K562 (cell line): Measurements from ENCODE around the gene CTAGE1. TPM values are rescaled to one million over a fixed set of nuclear protein-coding genes. Genes with fewer than 3 reads are reported as not detected.
A peak's percentile ranks its signal among the peaks of the same experiment; 100 is the strongest.

ENCODE experiments used
- ARID1B ChIP-seq: fragments of 450-650 bp; IDR thresholded peaks from 2 replicates; pipeline ENCODE4 v1.6.1; 2016; ENCODE audit warnings: antibody characterized with exemption, mild to moderate bottlenecking, inconsistent platforms
- FOS ChIP-seq: IDR thresholded peaks from 3 replicates; pipeline ENCODE4 v1.6.1; 2011; ENCODE audit not compliant: insufficient read length; ENCODE audit errors: extremely low read depth
- HNRNPUL1 ChIP-seq: fragments of 200-400 bp; formaldehyde crosslinking; IDR thresholded peaks from 2 replicates; pipeline ENCODE4 v1.6.1; 2017; ENCODE audit warnings: low read length
- MAZ ChIP-seq, 2 experiments: fragments of 450-650 bp in 1 of 2; sonication (generic) in 1 of 2; formaldehyde crosslinking; IDR thresholded peaks in 1 of 2; conservative IDR thresholded peaks in 1 of 2; 2 replicates each; pipeline versions ENCODE4 v1.4.0 to v1.5.0; 2020; ENCODE audit warnings: mild to moderate bottlenecking in 1 of 2, missing genetic modification reagents in 1 of 2
- NRF1 ChIP-seq, 2 experiments: fragments of 450-650 bp; IDR thresholded peaks in 1 of 2; conservative IDR thresholded peaks in 1 of 2; 2 replicates each; pipeline ENCODE4 v1.6.1; 2014; ENCODE audit warnings: mild to moderate bottlenecking in 2 of 2
- POLR3G ChIP-seq: IDR thresholded peaks from 2 replicates; pipeline ENCODE4 v1.6.1; 2011; ENCODE audit not compliant: insufficient read length, insufficient replicate concordance; ENCODE audit errors: extremely low read depth
- RAD51 ChIP-seq: fragments of 450-650 bp; IDR thresholded peaks from 2 replicates; pipeline ENCODE4 v1.7.1; 2016; ENCODE audit warnings: low read depth, mild to moderate bottlenecking, borderline replicate concordance
- RHOXF2B ChIP-seq: fragments of 250-450 bp; sonication (Bioruptor Pico); conservative IDR thresholded peaks from 2 replicates; pipeline ENCODE4 v1.5.1; 2021
- SOX6 ChIP-seq: fragments of 450-650 bp; IDR thresholded peaks from 2 replicates; pipeline ENCODE4 v1.6.1; 2014; ENCODE audit warnings: mild to moderate bottlenecking
- ZNF282 ChIP-seq: sonication (generic); formaldehyde crosslinking; IDR thresholded peaks from 2 replicates; pipeline ENCODE4 v1.8.1; 2023; ENCODE audit warnings: missing genetic modification reagents
- ZNF583 ChIP-seq: fragments of 250-450 bp; sonication (Bioruptor Pico); IDR thresholded peaks from 2 replicates; pipeline ENCODE4 v1.4.0; 2020
- ZNF644 ChIP-seq: fragments of 200-800 bp; sonication (Bioruptor generic); IDR thresholded peaks from 2 replicates; pipeline ENCODE4 v1.6.1; 2016; ENCODE audit warnings: low read depth, missing genetic modification characterization, missing compliant biosample characterization
- ZZZ3 ChIP-seq: fragments of 450-650 bp; IDR thresholded peaks from 2 replicates; pipeline ENCODE4 v1.6.1; 2016; ENCODE audit warnings: antibody characterized with exemption, mild to moderate bottlenecking, moderate library complexity
- polyA plus RNA-seq, 8 experiments: library from polyadenylated mRNA; depleted of rRNA in 4 of 8; stranded (reverse) in 5 of 8; unstranded in 3 of 8; fragments of >200 nt; fragmentation: Nextera tagmentation in 2 of 8; fragmentation: Illumina TruSeq in 1 of 8; extraction: Ambion mirVana in 2 of 8; extraction: Trizol in 1 of 8; gene quantifications; 2 replicates each; pipeline versions ENCODE4 v1.2.1 to v1.2.3, GENCODE V29; 2011 to 2014; ENCODE audit warnings: inconsistent platforms in 1 of 8, missing spikeins in 1 of 8
- total RNA-seq, 7 experiments: library from RNA; depleted of rRNA in 6 of 7; stranded (reverse); fragments of >200 nt in 6 of 7; fragmentation: Illumina TruSeq in 2 of 7; extraction: Trizol in 2 of 7; gene quantifications; 2 replicates each; pipeline versions ENCODE4 v1.2.1 to v1.2.3, GENCODE V29; 2011 to 2021; ENCODE audit warnings: low replicate concordance in 1 of 7
- TF ChIP-seq, protein P1 (sequence below): sonication (generic); formaldehyde crosslinking; IDR thresholded peaks from 2 replicates; pipeline ENCODE4 v1.8.1; 2023; ENCODE audit warnings: mild to moderate bottlenecking, missing genetic modification reagents
- TF ChIP-seq, protein P2 (sequence below): fragments of 450-650 bp; formaldehyde crosslinking; conservative IDR thresholded peaks from 2 replicates; pipeline ENCODE4 v1.4.0; 2022; ENCODE audit warnings: mild to moderate bottlenecking, missing genetic modification characterization
- TF ChIP-seq, protein P3 (sequence below): fragments of 450-650 bp; formaldehyde crosslinking; IDR thresholded peaks from 2 replicates; pipeline ENCODE4 v1.4.0; 2022; ENCODE audit warnings: missing genetic modification characterization
- TF ChIP-seq, protein P4 (sequence below), 3 experiments: IDR thresholded peaks in 2 of 3; conservative IDR thresholded peaks in 1 of 3; 2 replicates each; pipeline ENCODE4 v1.5.1; 2011 to 2012; ENCODE audit warnings: low read length in 3 of 3, mild to moderate bottlenecking in 3 of 3, control low read depth in 2 of 3, improper control_type of control experiment in 1 of 3, inconsistent platforms in 1 of 3, low read depth in 1 of 3, mixed read lengths in 1 of 3, moderate library complexity in 1 of 3; ENCODE audit not compliant: insufficient read depth in 2 of 3
- TF ChIP-seq, protein P5 (sequence below): fragments of 450-650 bp; formaldehyde crosslinking; IDR thresholded peaks from 2 replicates; pipeline ENCODE4 v1.4.0; 2020; ENCODE audit warnings: mild to moderate bottlenecking, moderate library complexity
- TF ChIP-seq, protein P6 (sequence below): fragments of 250-450 bp; sonication (Bioruptor Pico); IDR thresholded peaks from 2 replicates; pipeline ENCODE4 v1.5.0; 2021

Gene CTAGE1
- total and polyA plus RNA-seq, 9 of the 15 experiments (the other 6 are each of a cell fraction or from before 2014, with no cell fraction given): not detected

DNA sequence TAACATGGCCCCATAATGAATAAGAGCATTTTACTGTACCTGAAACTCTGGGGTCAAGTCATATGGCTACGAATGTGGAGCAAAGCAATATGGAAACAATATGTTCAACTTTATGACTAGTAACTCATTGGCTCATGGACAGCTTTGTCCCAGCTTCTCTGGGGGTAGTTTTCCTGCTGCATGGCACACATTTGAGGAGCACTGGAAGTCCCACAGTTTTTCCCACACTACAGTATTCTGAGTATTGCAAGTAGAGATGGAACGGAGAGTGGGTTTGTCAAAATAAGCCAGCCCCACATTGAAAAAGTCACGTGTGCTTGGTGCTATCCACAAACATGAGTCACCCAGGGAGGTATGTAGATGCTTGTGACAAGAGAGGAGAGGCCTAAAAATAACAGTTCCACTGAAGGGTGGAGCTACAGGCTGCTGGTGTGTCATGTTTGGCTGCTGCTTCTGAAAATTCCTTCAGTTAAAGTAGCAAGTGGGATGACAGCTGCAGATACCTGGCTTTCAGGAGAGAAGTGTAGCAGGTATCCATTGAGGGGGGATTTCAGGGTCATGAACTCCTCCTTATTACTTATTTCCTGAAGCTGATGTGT lies 48.2 kb upstream of the CTAGE1 start (continued):
- TF ChIP-seq RAD51 (peak; percentile 94), ZNF282 (CRISPR knock-in tag) (no peak), ARID1B (peak; percentile 77), SOX6 (peak; percentile 70), FOS (peak; percentile 58), RHOXF2B (CRISPR knock-in tag) (no peak), ZNF583 (CRISPR knock-in tag) (peak; percentile 76; the same call in 1 of the 2 replicates), POLR3G (no peak), ZZZ3 (no peak), MAZ (CRISPR knock-in tag; conservative IDR thresholded peaks at IDR 0.05 in 1 of 2, IDR thresholded peaks at IDR 0.05 in 1 of 2) (peak in 1 of 2 experiments; percentile 44; a peak in 2 of 4 replicates), ZNF644 (tag) (no peak), NRF1 (conservative IDR thresholded peaks at IDR 0.05 in 1 of 2, IDR thresholded peaks at IDR 0.05 in 1 of 2) (0 out of 4 replicates have a peak, but pooled peaks of 1 of the 2 experiments have one; percentile 23), HNRNPUL1 (no peak)
- TF ChIP-seq, protein P1, sequence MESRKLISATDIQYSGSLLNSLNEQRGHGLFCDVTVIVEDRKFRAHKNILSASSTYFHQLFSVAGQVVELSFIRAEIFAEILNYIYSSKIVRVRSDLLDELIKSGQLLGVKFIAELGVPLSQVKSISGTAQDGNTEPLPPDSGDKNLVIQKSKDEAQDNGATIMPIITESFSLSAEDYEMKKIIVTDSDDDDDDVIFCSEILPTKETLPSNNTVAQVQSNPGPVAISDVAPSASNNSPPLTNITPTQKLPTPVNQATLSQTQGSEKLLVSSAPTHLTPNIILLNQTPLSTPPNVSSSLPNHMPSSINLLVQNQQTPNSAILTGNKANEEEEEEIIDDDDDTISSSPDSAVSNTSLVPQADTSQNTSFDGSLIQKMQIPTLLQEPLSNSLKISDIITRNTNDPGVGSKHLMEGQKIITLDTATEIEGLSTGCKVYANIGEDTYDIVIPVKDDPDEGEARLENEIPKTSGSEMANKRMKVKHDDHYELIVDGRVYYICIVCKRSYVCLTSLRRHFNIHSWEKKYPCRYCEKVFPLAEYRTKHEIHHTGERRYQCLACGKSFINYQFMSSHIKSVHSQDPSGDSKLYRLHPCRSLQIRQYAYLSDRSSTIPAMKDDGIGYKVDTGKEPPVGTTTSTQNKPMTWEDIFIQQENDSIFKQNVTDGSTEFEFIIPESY: no peak
- TF ChIP-seq, protein P2, sequence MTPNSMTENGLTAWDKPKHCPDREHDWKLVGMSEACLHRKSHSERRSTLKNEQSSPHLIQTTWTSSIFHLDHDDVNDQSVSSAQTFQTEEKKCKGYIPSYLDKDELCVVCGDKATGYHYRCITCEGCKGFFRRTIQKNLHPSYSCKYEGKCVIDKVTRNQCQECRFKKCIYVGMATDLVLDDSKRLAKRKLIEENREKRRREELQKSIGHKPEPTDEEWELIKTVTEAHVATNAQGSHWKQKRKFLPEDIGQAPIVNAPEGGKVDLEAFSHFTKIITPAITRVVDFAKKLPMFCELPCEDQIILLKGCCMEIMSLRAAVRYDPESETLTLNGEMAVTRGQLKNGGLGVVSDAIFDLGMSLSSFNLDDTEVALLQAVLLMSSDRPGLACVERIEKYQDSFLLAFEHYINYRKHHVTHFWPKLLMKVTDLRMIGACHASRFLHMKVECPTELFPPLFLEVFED: no peak
- TF ChIP-seq, protein P3, sequence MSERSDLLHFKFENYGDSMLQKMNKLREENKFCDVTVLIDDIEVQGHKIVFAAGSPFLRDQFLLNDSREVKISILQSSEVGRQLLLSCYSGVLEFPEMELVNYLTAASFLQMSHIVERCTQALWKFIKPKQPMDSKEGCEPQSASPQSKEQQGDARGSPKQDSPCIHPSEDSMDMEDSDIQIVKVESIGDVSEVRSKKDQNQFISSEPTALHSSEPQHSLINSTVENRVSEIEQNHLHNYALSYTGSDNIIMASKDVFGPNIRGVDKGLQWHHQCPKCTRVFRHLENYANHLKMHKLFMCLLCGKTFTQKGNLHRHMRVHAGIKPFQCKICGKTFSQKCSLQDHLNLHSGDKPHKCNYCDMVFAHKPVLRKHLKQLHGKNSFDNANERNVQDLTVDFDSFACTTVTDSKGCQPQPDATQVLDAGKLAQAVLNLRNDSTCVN: no peak
- TF ChIP-seq, protein P4, sequence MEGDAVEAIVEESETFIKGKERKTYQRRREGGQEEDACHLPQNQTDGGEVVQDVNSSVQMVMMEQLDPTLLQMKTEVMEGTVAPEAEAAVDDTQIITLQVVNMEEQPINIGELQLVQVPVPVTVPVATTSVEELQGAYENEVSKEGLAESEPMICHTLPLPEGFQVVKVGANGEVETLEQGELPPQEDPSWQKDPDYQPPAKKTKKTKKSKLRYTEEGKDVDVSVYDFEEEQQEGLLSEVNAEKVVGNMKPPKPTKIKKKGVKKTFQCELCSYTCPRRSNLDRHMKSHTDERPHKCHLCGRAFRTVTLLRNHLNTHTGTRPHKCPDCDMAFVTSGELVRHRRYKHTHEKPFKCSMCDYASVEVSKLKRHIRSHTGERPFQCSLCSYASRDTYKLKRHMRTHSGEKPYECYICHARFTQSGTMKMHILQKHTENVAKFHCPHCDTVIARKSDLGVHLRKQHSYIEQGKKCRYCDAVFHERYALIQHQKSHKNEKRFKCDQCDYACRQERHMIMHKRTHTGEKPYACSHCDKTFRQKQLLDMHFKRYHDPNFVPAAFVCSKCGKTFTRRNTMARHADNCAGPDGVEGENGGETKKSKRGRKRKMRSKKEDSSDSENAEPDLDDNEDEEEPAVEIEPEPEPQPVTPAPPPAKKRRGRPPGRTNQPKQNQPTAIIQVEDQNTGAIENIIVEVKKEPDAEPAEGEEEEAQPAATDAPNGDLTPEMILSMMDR (IDR thresholded peaks at IDR 0.05 in 2 of 3, conservative IDR thresholded peaks at IDR 0.05 in 1 of 3; ENCODE audit: insufficient read depth in 2 of 3, low read depth in 1 of 3, low read length in 3 of 3): no peak
- TF ChIP-seq, protein P5, sequence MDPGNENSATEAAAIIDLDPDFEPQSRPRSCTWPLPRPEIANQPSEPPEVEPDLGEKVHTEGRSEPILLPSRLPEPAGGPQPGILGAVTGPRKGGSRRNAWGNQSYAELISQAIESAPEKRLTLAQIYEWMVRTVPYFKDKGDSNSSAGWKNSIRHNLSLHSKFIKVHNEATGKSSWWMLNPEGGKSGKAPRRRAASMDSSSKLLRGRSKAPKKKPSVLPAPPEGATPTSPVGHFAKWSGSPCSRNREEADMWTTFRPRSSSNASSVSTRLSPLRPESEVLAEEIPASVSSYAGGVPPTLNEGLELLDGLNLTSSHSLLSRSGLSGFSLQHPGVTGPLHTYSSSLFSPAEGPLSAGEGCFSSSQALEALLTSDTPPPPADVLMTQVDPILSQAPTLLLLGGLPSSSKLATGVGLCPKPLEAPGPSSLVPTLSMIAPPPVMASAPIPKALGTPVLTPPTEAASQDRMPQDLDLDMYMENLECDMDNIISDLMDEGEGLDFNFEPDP (CRISPR knock-in tag): no peak
- TF ChIP-seq, protein P6, sequence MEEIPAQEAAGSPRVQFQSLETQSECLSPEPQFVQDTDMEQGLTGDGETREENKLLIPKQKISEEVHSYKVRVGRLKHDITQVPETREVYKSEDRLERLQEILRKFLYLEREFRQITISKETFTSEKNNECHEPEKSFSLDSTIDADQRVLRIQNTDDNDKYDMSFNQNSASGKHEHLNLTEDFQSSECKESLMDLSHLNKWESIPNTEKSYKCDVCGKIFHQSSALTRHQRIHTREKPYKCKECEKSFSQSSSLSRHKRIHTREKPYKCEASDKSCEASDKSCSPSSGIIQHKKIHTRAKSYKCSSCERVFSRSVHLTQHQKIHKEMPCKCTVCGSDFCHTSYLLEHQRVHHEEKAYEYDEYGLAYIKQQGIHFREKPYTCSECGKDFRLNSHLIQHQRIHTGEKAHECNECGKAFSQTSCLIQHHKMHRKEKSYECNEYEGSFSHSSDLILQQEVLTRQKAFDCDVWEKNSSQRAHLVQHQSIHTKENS: no peak
